Tibial nerve (tissue), 4 donors: Measurements from ENCODE around the gene VPS18.

Source experiments
- EP300 ChIP-seq, 2 donors: sonication (generic); formaldehyde crosslinking; IDR thresholded peaks; one replicate each; pipeline ENCODE4 v1.6.1; 2017; ENCODE audit warnings: antibody characterized with exemption in 2 of 2, mild to moderate bottlenecking in 1 of 2
- POLR2A ChIP-seq, 2 donors: fragments of 450-650 bp; IDR thresholded peaks; one replicate each; pipeline ENCODE4 v1.6.1; 2017; ENCODE audit warnings: antibody characterized with exemption in 2 of 2, mild to moderate bottlenecking in 2 of 2, moderate library complexity in 2 of 2
- TF ChIP-seq, protein P1 (sequence below), 5 experiments: fragments of 200-600 bp in 3 of 5; fragments of 450-650 bp in 2 of 5; sonication (generic) in 3 of 5; IDR thresholded peaks; one replicate each; pipeline ENCODE4 v1.5.1; 2016 to 2019; ENCODE audit warnings: antibody characterized with exemption in 5 of 5, mild to moderate bottlenecking in 3 of 5, moderate library complexity in 2 of 5

DNA sequence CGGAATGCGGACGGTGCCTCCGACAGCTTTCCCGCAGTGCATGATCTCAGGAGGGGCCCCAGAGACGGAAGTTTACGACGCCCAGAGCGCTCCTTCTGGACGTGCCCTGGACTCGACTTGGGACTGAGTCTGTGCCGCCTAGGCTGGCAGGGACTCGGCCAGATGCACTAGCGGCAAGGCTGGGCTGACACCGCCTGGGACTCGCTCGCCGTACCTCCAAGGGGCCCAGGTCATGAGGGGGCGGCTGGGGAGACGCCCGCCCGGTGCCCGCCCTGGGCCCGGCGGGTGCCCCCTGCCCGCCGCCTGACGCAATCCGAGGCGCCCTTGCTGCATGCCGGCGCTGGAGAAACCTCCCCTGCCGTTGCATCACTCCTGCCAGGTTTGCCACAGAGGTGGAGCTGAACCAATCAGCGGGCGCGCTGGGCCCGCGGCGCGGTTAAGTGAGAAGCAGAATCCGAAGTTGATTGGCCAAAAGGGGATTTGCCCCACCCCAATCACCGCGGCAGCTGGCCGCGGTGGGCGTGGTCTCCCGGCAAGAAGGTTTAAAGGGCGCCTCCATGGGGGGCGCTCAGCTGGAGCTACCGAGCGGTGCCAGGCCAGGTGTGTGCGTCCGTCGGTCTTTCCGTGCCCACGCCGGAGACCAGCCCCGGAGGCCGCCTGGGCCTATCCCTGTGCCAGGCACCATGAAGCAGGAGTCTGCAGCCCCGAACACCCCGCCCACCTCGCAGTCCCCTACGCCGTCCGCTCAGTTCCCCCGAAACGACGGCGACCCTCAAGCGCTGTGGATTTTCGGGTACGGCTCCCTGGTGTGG is 58.9 kb downstream of the VPS18 start, which contains the start of gene CHAC1:
- TF ChIP-seq, protein P1, sequence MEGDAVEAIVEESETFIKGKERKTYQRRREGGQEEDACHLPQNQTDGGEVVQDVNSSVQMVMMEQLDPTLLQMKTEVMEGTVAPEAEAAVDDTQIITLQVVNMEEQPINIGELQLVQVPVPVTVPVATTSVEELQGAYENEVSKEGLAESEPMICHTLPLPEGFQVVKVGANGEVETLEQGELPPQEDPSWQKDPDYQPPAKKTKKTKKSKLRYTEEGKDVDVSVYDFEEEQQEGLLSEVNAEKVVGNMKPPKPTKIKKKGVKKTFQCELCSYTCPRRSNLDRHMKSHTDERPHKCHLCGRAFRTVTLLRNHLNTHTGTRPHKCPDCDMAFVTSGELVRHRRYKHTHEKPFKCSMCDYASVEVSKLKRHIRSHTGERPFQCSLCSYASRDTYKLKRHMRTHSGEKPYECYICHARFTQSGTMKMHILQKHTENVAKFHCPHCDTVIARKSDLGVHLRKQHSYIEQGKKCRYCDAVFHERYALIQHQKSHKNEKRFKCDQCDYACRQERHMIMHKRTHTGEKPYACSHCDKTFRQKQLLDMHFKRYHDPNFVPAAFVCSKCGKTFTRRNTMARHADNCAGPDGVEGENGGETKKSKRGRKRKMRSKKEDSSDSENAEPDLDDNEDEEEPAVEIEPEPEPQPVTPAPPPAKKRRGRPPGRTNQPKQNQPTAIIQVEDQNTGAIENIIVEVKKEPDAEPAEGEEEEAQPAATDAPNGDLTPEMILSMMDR (IDR thresholded peaks at IDR 0.05): no peak
- TF ChIP-seq EP300 (IDR thresholded peaks at IDR 0.05) (no peak), POLR2A (IDR thresholded peaks at IDR 0.05) (peak in 1 of 2 donors; percentile 18)
